IMR-90 (cell line): Measurements from ENCODE around the gene SDF2L1. TPM values are rescaled to one million over a fixed set of nuclear protein-coding genes. Genes with fewer than 3 reads are reported as not detected.

Source experiments
- ATAC-seq: fragments of 200-7000 bp; cut with Tn5 transposase; 2 replicates; pipeline ENCODE4 v1.9.1; 2020; ENCODE audit warnings: low read depth, mild to moderate bottlenecking, moderate library complexity
- BruUV-seq: library from RNA; stranded (reverse); fragments of 400-500 nt; replicated peaks from 2 replicates; lab custom pipeline; 2021; lab: Mats Ljungman, UMichigan
- CTCF ChIA-PET: fragments of 300-600 bp; formaldehyde crosslinking; extraction: SDS; loops from one replicate; lab custom pipeline; 2021; ENCODE audit warnings: antibody characterized with exemption; lab: Yijun Ruan, JAX
- POLR2A ChIA-PET: fragments of 300-600 bp; sonication (Branson Sonifier 250); formaldehyde crosslinking; loops from one replicate; lab custom pipeline; 2022; ENCODE audit warnings: antibody characterized with exemption; ENCODE audit not compliant: unreplicated experiment; lab: Charles Lee
- DNase-seq: peaks from one replicate; pipeline ENCODE4 v3.0.0; 2013
- H2AFZ ChIP-seq: replicated peaks from 2 replicates; pipeline ENCODE3; 2013; ENCODE audit warnings: low read length, mild to moderate bottlenecking; ENCODE audit not compliant: poor library complexity
- H2AK5ac ChIP-seq: 2 replicates; pipeline ENCODE4 v1.6.1; 2013; ENCODE audit warnings: low read depth, low read length, inconsistent platforms
- H2AK9ac ChIP-seq: replicated peaks from 2 replicates; pipeline ENCODE3; 2013; ENCODE audit warnings: mild to moderate bottlenecking, low read depth, low read length, moderate library complexity; ENCODE audit not compliant: poor library complexity
- H2BK120ac ChIP-seq: 2 replicates; pipeline ENCODE4 v1.6.1; 2013; ENCODE audit warnings: low read depth, low read length, inconsistent platforms
- H2BK15ac ChIP-seq: 3 replicates; pipeline ENCODE4 v1.6.1; 2013; ENCODE audit warnings: low read depth, low read length, inconsistent platforms
- H2BK20ac ChIP-seq: 2 replicates; pipeline ENCODE4 v1.6.1; 2013; ENCODE audit warnings: low read depth, mild to moderate bottlenecking, inconsistent platforms, low read length, moderate library complexity
- H2BK5ac ChIP-seq: 2 replicates; pipeline ENCODE4 v1.6.1; 2013; ENCODE audit warnings: mild to moderate bottlenecking, low read depth, low read length, inconsistent platforms; ENCODE audit not compliant: poor library complexity, severe bottlenecking
- H3K14ac ChIP-seq: replicated peaks from 2 replicates; pipeline ENCODE4 v1.6.1; 2013; ENCODE audit warnings: low read depth, low read length, inconsistent platforms
- H3K18ac ChIP-seq: 2 replicates; pipeline ENCODE4 v1.6.1; 2013; ENCODE audit warnings: low read depth, low read length, control low read depth
- H3K23ac ChIP-seq: 2 replicates; pipeline ENCODE4 v1.6.1; 2013; ENCODE audit warnings: low read depth, low read length, inconsistent platforms
- H3K27ac ChIP-seq: 2 replicates; pipeline ENCODE4 v1.5.1; 2013; ENCODE audit warnings: mild to moderate bottlenecking, control low read depth, low read length; ENCODE audit not compliant: insufficient read depth
- H3K27me3 ChIP-seq: 2 replicates; pipeline ENCODE4 v1.6.1; 2013; ENCODE audit warnings: low read length; ENCODE audit not compliant: control insufficient read depth, insufficient read depth
- H3K36me3 ChIP-seq: 2 replicates; pipeline ENCODE4 v1.6.1; 2013; ENCODE audit warnings: low read length, mixed read lengths; ENCODE audit not compliant: control insufficient read depth, insufficient read depth
- H3K4ac ChIP-seq: 2 replicates; pipeline ENCODE4 v1.6.1; 2013; ENCODE audit warnings: low read depth, low read length, inconsistent platforms
- H3K4me1 ChIP-seq: 2 replicates; pipeline ENCODE4 v1.6.1; 2013; ENCODE audit warnings: low read length, mixed read lengths; ENCODE audit not compliant: control insufficient read depth, insufficient read depth
- H3K4me2 ChIP-seq: 2 replicates; pipeline ENCODE4 v1.6.1; 2013; ENCODE audit warnings: low read depth, mild to moderate bottlenecking, control low read depth, low read length, moderate library complexity
- H3K4me3 ChIP-seq: 2 replicates; pipeline ENCODE4 v1.5.1; 2013; ENCODE audit warnings: low read depth, mild to moderate bottlenecking, control low read depth, low read length, moderate library complexity; ENCODE audit not compliant: insufficient read depth
- H3K56ac ChIP-seq: 2 replicates; pipeline ENCODE4 v1.6.1; 2013; ENCODE audit warnings: low read length, inconsistent platforms; ENCODE audit not compliant: insufficient read depth; ENCODE audit errors: extremely low read depth
- H3K79me1 ChIP-seq, 2 experiments: 2 replicates each; pipeline ENCODE4 v1.6.1; 2013; ENCODE audit warnings: low read length in 2 of 2, inconsistent platforms in 1 of 2, low read depth in 1 of 2
- H3K9ac ChIP-seq: 2 replicates; pipeline ENCODE4 v1.6.1; 2013; ENCODE audit warnings: low read depth, low read length, control low read depth
- H3K9me1 ChIP-seq: 2 replicates; pipeline ENCODE4 v1.6.1; 2013; ENCODE audit warnings: low read length, inconsistent platforms; ENCODE audit not compliant: insufficient read depth
- H3K9me3 ChIP-seq: 2 replicates; pipeline ENCODE4 v1.6.1; 2013; ENCODE audit warnings: low read length; ENCODE audit not compliant: control insufficient read depth, insufficient read depth
- H4K20me1 ChIP-seq: 2 replicates; pipeline ENCODE4 v1.6.1; 2013; ENCODE audit warnings: low read length, inconsistent platforms; ENCODE audit not compliant: insufficient read depth
- H4K5ac ChIP-seq: 2 replicates; pipeline ENCODE4 v1.6.1; 2013; ENCODE audit warnings: mild to moderate bottlenecking, low read depth, low read length, control low read depth
- H4K8ac ChIP-seq, 2 experiments: 2 replicates each; pipeline ENCODE4 v1.6.1; 2013; ENCODE audit warnings: low read depth in 2 of 2, low read length in 2 of 2, control low read depth in 1 of 2, inconsistent platforms in 1 of 2
- H4K91ac ChIP-seq: 2 replicates; pipeline ENCODE4 v1.6.1; 2013; ENCODE audit warnings: low read depth, low read length, inconsistent platforms; ENCODE audit not compliant: insufficient read depth
- CHD1 ChIP-seq: IDR thresholded peaks from 2 replicates; pipeline ENCODE4 v1.6.1; 2012; ENCODE audit warnings: low read depth, low read length, improper control_type of control experiment
- MXI1 ChIP-seq: IDR thresholded peaks from 2 replicates; pipeline ENCODE4 v1.6.1; 2012; ENCODE audit warnings: low read depth, mild to moderate bottlenecking, low read length, moderate library complexity, borderline replicate concordance
- RCOR1 ChIP-seq: IDR thresholded peaks from 2 replicates; pipeline ENCODE4 v1.6.1; 2012; ENCODE audit warnings: mild to moderate bottlenecking, low read length, improper control_type of control experiment; ENCODE audit not compliant: insufficient replicate concordance
- SMC3 ChIP-seq: fragments of 150-350 bp; IDR thresholded peaks from 2 replicates; pipeline ENCODE4 v1.6.1; 2016; ENCODE audit warnings: low read depth, mild to moderate bottlenecking, antibody characterized with exemption, low read length, moderate library complexity
- WGBS, 2 experiments: methylation state at CpG; one replicate each; pipeline versions ENCODE4 v1.1.5 to v1.1.7; 2013; ENCODE audit warnings: missing lambda C conversion rate in 2 of 2; ENCODE audit not compliant: insufficient read length in 1 of 2; ENCODE audit errors: extremely low coverage in 2 of 2; 5-methylcytosine and 5-hydroxymethylcytosine counted together
- dilution Hi-C: fragments of 300-500 bp; cut with HindIII; formaldehyde crosslinking; loops from one replicate; pipeline ENCODE4 v1.14.3; 2018; ENCODE audit warnings: low sequenced_read_pairs; ENCODE audit not compliant: unreplicated experiment
- in situ Hi-C: fragments of 300-500 bp; cut with MboI; formaldehyde crosslinking; loops from 3 replicates; pipeline ENCODE4 v1.14.3; 2019; ENCODE audit warnings: low sequenced_read_pairs, inconsistent platforms, mixed read lengths
- intact Hi-C: fragments of 100-400 bp; cut with micrococcal nuclease; formaldehyde crosslinking; loops from 2 replicates; pipeline ENCODE4 v1.10.0; 2022
- polyA plus RNA-seq, 3 experiments: library from polyadenylated mRNA; depleted of rRNA; stranded (reverse); fragments of >200 nt; gene quantifications; 2 replicates each; pipeline ENCODE4 v1.2.3, GENCODE V29; 2012; ENCODE audit warnings: low replicate concordance in 1 of 3
- total RNA-seq: library from RNA; depleted of rRNA; stranded (reverse); fragments of >200 nt; gene quantifications from 2 replicates; pipeline ENCODE4 v1.2.3, GENCODE V29; 2012

Gene SDF2L1
- total and polyA plus RNA-seq, 2 of the 4 experiments (the other 2 are of a cell fraction) = 18.8 to 51.1 TPM

GRCh38 chr22:21631025-21631424, 11.1 kb upstream of the SDF2L1 start:
- Histone ChIP-seq H4K20me1 (peaks cover 17% of the 10 kb centered on the region), H3K4me1 (peaks cover 4% of the 10 kb centered on the region), H2BK5ac (no peak overlapping the region), H2BK20ac (no peak overlapping the region), H3K4me2 (no peak overlapping the region), H3K14ac (no peak overlapping the region), H4K8ac (no peak overlapping the region), H3K18ac (no peak overlapping the region), H2AK9ac (no peak overlapping the region), H3K9me1 (peaks cover 7% of the 10 kb centered on the region; the same call in 1 of the 2 replicates), H3K4ac (no peak overlapping the region), H3K23ac (no peak overlapping the region), H3K27me3 (no peaks in the 10 kb centered on the region), H3K27ac (no peak overlapping the region), H4K91ac (no peak overlapping the region), H3K9ac (no peak overlapping the region), H3K79me1 (peaks cover 10 to 34% of the 10 kb centered on the region in 2 experiments), H3K56ac (no peak overlapping the region), H2AK5ac (no peak overlapping the region), H2BK120ac (no peak overlapping the region), H4K5ac (no peak overlapping the region), H3K9me3 (no peaks in the 10 kb centered on the region), H2BK15ac (no peak overlapping the region), H3K4me3 (no peak overlapping the region), H3K36me3 (peaks cover 6% of the 10 kb centered on the region), H2AFZ (no peak overlapping the region)
- TF ChIP-seq MXI1 = no peak
- TF ChIP-seq SMC3 = no peak
- TF ChIP-seq CHD1 = no peak
- TF ChIP-seq RCOR1 = no peak
- CTCF ChIA-PET = interaction anchor here (0.6 to 3.3 kb wide), 3 partner anchors 11 to 41 kb away, joined by 3 to 28 read pairs (median 3); partner anchors contain the start of gene SDF2L1
- no TSS peak for BruUV-seq
- in situ Hi-C loops = no loop called here
- ATAC-seq = no peak
- WGBS, 2 experiments = 84% methylated on average over 2 of the region's 4 CpGs; no CpG with 5 or more reads in 1 of the 2 experiments
- dilution Hi-C loops = no loop called here
- POLR2A ChIA-PET = no interaction called here
- intact Hi-C loops = no loop called here
- no peak for DNase-seq
